Fibroblast of skin of scalp (primary cell): ENCODE data around the gene CYP1B1. TPM values are rescaled to one million over a fixed set of nuclear protein-coding genes. Genes with fewer than 3 reads are reported as not detected.
"Not testable (repeated sequence)": the region's sequence is repeated elsewhere in the genome, so short reads cannot be mapped to it uniquely, and the experiment has no call there.

Experiments used
- DNase-seq: peaks from one replicate; pipeline ENCODE4 v3.0.0-alpha.2; 2013
- polyA plus RNA-seq, 2 experiments: library from polyadenylated mRNA; unstranded; fragments of 120-200 nt; gene quantifications; one replicate each; pipeline ENCODE4 v1.2.1, GENCODE V29; 2013; ENCODE audit not compliant: insufficient read length in 2 of 2

The CYP1B1 gene
- polyA plus RNA-seq (2013, experiment 1 of 2; ENCODE audit: insufficient read length) = 84.6 TPM
- polyA plus RNA-seq (2013, experiment 2 of 2; ENCODE audit: insufficient read length) = 94.2 TPM

DNA sequence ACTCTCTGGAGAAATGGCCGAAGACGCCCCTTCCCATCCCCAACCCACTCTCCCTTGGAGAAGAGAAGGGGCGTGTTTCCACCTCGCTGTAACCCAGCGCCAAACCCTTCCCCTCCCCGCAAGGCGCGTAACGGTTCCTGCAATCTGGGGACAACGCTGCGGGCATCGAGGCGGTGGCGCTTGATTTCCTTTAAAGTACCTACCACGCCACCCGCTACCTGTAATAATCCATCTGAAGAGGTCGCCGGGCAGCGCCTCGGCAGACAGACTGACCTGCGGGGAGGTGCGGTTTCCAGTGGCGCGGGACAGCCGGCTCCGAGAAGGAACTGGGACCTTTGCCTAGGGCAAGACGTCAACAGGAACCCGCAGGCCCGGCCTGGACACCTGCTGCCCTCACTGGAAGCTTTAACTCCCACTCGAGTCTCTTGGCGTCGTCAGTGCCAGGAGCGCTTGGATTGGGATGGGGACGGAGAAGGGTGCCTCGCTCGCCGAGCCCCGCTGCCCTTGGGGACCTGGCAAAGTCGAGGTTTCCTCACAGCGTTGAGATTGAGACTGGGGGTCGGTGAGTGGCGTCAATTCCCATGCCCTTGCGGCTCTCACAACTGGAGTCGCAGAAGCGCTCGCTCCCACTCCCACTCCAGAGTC lies at the start of gene CYP1B1:
TSS of gene CYP1B1 (minus strand) at position 645 of the 645 bp plus-strand sequence. CDS start 763 bp downstream, outside the sequence.
- DNase-seq = no peak

DNA sequence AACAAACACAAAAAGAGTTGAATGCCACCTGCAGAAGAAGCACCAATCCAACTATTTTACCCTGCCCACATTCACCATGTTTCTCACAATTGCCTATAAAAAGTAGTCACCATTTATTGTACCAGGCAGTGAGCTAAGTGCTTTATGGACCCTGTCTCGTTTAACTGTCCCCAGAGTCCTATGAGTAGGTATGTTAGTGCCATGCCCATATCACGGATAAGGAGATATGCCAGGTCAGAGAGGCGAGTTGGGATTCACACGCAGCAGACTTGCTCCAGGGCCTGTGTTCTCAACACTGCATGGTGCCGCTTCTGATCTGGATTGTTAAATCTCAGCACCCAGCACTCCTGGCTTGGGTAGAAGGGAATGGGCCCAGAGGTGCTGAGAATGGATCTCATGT lies 49.1 kb upstream of the CYP1B1 start:
- DNase-seq = no peak

DNA sequence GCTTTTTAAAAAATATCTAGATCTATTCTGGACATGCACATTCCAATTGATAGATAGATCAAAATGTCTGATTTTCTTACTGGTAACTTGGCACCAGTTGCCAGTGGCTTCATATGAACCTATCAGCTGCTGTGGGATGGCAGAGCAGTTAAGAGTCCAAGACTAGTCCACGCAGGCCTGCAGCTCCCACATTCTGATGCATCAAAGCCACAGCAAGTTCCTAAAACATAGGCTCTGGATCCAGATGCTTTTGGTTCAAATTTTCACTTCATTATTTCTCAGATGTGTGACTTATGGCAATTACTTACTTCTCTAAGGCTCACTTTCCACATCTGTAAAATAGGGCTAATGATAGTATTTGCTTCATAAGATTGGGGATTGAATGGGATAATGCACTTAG lies 48.0 kb upstream of the CYP1B1 start:
- no peak for DNase-seq

DNA sequence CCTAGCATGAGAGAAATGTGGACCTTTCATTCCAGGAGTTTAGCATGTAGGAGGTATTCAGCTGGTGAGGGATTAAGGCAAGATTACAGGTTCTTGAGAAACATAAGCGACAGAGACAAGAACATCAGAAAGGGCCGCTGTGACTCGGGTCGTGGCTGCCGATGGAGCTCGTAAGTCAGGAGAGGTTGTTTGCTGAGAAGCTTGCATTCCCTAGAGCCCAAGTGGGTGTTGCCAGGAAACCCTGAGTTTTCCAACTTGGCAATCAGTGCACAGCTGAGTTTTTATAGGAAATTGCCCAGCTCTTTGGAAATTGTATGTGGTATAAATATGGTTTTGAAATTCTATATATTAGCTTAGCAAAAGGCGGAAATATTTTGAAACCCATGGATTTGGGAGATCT lies 46.4 kb upstream of the CYP1B1 start:
- no peak for DNase-seq

DNA sequence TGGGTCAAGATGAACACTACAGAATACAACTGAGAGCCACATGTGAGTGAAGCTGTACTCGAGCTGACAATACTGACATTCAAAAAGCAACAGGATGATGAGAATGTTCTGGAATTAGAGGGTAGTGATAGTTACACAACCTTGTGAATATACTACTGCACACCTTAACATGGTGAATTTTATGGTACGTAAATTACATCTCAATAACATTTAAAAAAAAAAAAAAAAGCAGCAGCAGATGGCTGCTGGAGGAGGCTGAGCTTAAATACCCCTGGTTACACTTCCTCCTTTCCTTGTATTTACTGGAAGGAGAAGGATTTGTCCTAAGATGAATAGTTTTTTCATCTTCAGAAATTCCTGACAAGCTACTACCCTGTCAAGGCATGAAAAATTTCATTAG lies 45.5 kb upstream of the CYP1B1 start:
- DNase-seq = no peak

DNA sequence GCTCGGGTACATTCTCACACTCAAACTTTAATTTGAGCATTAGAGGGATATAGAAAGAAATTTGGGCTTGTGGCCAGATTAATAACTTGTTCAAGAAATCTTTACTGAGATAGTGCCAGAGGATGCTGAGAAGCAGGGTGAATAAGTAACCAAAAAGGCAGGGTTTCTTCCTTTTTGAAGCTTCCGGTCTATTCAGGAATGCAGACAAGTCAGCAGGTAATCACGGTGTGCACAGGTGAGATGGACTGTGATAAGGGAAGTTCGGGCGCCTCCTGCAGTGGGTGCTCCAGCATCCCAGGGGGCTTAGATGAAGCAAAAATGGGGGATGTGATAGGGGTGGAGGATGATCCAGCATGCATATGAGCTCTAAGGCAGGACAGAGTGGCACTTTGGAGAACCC lies 44.9 kb upstream of the CYP1B1 start:
- DNase-seq = no peak

DNA sequence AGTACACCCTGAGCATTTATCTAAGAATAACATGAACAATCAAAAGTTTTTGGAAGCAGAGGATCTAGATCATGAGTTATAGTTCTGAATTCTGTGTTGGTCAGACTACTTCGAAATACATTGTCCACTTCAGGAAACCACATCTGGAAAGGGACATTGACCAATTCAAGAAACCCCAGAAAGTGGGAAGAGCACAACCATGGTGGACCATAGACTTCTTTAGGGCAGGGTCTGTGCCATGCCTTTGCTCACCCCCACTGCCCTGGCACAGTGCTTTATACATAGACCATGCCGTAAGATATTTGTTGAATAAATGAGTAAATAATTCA lies 44.3 kb upstream of the CYP1B1 start:
- DNase-seq = no peak

DNA sequence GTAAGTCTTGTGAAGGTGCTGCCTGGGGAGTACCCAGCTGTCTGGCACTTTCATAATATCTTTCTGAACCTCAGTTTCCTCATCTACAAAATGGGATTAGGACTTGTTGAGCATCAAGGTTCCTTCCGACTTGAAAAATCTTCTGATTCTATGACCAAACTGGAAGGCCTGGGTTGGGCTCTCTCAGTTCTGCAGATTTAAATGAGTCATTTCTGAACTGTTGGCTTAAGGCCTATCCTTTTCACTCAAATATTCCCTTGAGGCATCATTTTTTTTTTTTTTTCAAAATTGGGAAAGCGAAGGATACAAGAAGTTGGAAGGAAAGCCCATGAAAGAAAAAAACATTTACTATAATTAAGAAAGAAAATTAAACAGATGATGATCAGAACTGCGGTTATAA lies 40.8 kb upstream of the CYP1B1 start:
- DNase-seq = peak; percentile 77

DNA sequence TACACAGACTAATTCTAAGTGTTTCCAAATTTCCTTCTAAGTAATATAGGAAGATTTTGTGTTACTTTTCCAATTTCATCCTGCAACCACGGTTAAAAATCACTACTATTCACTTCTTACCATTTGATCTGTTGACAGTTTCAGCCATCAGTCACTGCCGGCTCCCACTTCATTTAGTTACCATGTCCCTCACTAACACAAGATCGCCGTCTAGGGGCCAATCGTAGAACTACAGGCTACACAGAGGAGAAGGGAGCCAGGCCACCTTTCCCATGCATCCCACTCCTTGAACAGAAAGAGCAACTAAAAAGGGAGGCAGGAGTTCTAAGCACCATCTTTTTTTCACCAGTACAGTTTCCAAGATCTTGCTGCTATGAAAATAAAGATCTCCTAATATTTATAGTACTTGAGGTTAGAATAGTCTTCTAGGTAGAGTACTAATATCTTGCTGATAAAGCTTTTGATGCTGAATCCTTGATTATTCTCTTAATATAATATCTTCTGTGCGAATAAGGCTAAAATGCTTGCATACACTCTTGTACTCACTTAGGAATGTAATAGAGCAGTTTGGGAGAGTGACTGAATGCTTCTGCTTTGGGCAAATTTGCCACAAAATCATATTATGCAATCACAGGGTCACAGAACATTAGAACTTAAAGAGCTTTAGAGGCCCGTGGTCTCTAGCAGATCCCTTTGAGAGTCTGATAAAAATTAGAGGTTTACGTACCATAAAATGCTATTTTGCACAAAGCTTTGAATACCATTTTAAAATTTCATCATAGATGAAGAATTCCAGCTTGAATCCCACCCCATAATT lies 39.5 kb upstream of the CYP1B1 start:
- DNase-seq = peak; percentile 83

DNA sequence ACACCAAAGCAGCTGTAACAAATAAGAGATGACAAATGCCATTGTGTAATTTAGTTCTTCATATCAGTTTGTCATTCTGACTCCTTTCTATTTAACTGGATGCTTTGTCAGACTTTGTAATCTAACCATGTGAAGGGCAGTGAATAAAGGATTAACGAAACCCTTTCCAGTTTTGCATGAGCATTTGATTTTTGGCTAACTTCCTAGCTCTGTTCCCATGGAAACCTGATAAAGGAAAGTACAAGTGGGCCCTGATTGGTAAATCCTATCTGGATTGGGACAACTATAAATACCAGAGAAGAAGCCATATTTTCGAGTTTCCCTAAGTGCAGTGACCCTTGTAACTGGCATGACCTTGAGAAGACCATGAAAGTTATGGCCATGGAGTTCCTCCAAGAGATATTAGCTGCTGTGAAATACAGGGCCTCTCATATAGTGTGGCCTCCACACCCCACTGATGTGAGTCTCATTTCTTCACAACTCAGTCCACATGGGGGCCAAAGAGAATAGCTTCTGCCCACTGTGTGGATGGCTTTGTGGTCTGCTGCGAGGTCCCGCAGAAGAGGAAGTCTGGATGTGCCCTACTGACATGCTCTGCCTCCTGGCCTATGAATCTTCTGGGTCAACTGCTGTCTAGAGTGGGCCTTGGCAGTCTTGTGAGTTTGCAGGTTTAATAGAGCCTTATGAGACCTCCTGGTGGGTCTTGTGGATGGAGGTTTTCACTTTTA lies 38.2 kb upstream of the CYP1B1 start:
- DNase-seq = peak; percentile 60

DNA sequence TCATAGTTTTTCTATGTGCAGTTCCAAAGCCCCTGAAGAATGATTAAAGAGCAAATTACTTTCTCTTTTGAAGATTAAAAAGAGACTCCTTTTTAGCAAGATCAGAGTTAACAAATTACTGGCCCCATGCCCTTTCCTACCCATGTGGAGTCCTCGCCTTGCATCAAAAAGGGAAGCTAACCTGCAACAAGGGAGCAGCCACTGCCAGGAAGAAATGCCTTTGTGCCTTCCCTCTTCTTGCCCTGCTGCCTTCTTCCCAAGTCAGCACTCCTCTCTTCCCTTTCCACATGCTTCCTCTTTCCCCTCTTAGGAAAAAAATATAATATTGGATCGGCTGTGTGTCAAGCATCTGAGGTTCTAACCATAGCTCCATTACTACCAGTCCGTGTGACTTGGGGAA lies 37.1 kb upstream of the CYP1B1 start:
- no peak for DNase-seq

DNA sequence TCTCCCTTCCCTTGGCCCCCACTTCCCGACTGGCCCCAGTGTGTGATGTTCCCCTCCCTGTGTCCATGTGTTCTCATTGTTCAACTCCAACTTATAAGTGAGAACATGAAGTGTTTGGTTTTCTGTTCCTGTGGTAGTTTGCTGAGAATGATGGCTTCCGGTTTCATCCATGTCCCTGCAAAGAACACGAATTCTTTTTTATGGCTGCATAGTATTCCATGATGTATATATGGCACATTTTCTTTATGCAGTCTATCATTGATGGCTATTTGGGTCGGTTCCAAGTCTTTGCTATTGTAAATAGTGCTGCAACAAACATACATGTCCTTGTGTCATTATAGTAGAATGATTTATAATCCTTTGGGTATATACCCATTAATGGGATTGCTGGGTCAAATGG lies 35.4 kb upstream of the CYP1B1 start:
- not testable (repeated sequence) for DNase-seq

DNA sequence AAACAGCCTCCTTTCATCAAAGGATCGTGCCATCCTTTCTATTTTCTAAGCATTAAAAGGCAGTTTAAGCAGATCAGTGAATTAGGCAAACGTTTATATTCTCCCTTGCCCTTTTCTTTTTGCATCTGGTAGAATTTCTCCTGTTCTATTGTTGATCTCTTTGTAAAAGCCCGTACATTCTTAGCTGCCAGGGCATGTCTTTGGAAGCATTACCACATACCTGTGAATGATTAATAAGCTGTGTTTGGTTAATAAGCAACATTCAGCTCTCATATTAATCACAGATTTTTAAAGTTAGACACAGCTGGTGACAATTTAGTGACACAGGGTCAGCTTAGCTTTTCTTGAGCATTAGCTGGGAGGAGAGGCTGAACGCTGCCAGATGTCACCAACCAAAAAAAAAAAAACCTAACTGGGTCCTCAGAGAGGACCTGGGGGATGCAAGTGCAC lies 33.8 kb upstream of the CYP1B1 start:
- peak; percentile 45 for DNase-seq

DNA sequence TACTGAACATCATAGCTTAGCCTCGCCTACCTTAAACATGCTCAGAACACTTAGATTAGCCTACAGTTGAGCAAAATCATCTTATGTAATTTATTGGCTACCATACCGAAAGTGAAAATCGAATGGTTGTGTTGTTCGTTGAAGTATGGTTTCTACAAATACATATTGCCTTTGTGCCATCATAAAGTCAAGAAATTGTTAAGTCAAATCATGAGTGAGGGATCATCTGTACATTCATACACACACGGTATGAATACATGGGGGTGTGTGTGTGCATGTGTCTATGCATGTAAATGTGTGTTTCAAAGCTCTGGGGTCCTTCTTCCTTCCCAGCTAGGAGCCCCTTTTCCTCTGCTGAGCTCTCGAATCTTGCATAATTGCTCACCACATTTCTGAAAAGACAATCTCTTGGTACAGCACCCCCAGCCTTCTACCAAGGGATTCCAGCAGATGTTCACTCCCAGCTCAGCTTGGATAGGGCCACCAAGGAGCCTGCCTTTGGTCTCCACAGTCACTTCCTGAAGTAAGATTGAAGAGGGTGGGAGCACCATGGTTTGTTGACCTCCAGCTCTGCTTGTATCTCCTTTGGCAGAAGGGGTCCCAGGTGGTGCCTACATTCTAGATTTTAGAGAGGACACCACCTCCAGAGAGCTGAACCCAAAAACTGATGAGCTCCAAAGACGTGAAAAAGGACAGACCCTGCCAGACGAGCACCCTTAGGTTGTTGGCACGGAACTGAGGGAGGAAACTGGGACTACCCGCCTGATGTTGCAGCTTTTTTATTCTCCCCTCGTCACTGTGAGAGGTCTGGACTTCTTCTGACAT lies 33.2 kb upstream of the CYP1B1 start:
- no peak for DNase-seq

DNA sequence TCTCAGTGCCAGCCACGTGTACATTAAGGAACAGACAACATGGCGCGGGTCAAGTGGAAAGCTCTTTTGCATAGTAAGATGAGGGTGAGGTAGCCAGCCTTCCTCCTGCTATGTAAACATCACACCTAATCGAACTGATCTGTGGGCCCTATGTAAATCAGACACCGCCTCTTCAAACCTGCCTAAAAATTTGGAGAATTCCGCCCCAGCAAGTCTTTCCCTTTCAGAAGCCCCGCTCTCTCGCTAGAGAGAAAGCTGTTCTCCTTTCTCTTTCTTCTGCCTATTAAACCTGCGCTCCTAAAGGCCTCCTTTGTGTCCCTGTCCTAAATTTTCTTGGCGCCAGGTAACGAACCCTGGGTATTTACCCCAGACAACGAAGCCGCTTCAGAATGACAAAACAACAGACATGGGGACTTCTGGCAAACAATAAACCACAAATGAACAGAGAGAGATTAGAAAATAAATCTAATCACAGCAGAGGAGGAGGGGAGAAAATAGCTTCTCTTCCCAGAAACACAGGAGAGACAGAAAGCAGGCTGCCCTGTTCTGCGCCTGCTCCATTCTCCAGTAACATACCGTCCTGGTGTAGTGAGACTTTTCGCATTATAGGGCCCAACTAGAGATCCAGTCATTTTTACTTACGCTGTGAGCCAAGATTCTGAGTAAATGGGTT lies 31.9 kb upstream of the CYP1B1 start:
- DNase-seq = no peak

DNA sequence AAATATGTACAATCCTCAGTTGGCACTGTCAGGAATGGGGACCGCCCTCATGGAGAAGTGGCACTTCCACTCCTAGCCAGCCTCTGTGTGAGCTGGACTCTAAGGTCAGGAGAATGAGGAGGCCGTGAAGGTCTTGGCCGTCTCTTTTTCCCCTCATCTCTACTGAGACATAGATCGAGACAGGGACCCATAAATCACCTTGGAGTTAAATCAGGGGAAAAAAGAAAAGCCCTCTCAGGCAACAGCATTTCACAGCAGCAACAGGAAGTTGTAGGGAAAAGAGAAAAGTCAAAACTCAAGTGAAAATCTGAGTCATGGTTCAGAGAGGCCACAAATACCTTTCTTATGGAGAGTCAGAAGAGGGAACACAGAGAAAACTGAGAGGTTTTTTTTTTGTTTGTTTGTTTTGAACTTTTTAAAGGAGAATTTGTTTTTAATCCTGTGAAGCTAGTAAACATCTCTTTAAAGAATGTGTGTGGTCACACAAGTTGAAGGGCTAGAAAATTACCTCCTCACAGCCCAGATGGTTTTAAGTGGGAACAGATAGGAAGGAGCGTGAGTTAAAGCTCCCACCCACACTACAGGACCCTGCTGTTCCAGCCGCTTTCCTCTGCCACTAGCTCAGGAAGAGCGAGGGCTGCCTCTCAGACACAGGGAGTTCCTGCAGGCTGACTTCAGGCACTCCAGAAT lies 30.6 kb upstream of the CYP1B1 start:
- peak; percentile 77 for DNase-seq

DNA sequence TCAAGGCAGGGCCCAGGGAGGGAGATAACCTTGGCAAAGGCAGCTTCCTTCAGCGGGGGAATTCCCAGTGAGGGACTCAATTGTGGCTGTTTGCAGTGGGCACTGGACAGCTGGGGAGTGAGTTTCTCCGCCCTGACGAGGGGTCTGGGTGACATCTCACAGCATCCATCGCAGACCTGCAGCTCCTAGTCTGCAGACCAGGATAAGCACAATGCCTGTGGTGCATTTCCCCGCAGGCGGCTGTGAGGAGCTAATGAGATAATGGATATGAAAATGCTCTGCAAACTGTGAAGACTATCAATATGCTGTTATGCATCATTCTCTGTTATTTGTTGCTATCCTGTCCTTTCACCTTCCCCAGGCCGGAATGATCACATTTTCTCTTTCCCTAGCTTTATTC lies 30.0 kb upstream of the CYP1B1 start:
- no peak for DNase-seq

DNA sequence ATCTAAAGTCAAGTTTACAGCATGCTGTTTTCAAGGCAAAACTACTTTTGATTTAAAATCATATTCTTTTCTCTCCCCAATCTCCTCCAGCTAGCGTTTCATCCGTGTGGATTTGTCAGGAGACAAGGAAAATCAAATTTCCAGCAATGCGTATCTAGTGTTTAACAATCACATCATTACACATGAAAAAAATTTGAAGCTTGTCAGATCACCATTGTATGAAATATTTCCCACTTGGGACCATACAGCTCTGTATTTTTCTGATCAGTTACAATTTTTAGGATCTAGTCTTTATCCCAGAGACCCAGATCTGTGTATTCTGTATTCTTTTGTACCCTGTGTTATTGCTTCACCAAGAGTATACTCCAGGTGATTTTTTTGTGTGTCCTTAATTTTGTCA lies 28.6 kb upstream of the CYP1B1 start:
- DNase-seq = no peak

DNA sequence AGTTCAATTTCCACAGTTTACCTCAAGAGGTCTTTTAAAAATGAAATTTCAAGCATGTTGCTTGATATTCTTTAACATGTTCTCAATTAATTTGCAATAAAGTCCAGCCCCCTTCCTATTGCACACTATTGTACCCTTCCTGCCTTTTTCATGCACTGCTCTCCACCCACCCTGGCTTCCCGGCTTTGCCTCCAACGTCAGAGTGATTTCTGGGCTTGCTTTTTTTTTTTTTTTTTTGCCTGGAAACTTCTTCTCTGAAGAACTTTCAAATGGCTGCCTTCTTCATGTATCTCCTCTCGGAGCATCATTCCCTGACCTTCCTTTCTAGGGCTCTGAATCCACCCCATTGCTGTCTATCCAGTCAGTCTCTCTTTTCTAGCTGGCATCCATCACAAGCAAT lies 24.4 kb upstream of the CYP1B1 start:
- no peak for DNase-seq

DNA sequence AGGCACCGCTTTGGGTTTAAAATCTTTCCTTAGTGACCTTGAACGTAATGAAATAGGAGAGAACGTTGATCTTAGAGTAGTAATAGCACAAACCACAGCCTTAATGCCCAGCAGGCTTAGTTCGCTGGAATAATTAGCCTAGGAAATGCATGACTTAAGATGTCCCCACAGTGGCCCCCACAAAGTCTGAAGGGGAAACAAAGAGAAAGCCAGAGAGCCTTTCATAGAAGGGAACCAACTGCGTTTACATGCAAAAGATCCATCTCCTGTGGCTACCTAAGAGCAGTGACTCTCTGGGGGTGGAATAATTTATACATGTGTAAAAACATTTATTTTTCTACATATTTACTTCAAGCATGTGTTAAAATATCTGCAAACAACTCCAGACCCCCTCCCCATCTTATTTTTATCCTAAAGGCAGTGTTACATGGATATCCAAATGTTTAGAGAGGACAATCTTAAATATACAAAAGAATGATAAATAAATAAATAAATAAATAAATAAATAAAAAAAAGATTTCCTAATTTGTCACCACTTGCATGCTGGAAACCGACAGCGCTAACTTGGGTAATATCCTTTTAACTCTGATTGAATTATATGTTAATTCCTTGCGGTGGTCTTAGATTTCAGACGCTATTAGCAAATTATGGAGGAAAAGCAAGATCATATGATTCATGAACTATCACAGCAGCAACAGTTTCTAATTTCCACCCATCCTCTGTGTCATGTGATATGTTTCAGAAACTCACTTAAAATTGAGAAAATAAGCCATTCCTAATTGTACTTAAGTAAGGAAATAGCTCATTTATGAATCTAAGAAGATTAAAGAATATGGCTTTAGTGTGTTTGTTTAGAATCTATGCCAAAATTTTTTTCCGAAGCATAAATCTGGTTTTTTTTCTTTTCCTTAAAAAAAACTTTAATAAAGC lies 23.4 kb upstream of the CYP1B1 start:
- DNase-seq = no peak
